GM04503 (cell line): Measurements from ENCODE around the gene WWP2.
"Not testable (repeated sequence)": the region's sequence is repeated elsewhere in the genome, so short reads cannot be mapped to it uniquely, and the experiment has no call there.

Experiments
- DNase-seq: peaks from one replicate; pipeline ENCODE4 v3.0.0-alpha.2; 2012; ENCODE audit warnings: low read depth

WWP2 gene

GRCh38 chr16:69831212-69832123 is 69.3 kb downstream of the WWP2 start:
- DNase-seq: no peak

GRCh38 chr16:69833357-69834282 is 71.5 kb downstream of the WWP2 start:
- DNase-seq: no peak

GRCh38 chr16:69834807-69835466 is 72.8 kb downstream of the WWP2 start:
- DNase-seq: no peak

DNA sequence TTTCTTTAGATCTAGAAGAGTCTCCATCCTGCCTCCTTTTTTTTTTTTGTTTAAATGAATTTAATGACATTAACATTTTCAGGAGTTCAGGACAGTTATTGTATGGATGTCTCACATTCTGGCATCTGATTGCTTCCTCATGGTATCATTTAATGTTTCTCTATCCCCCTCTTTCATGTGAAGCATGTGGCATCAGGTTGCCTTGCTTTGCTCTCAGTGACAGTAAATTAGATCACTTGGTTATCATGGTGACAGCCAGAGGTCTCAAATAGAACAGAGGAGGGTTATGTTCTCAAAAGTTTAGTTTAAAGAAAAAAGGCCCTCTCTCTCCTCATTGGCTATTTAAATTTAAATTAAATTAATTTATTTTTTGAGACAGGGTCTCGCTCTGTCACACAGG is 74.1 kb downstream of the WWP2 start:
- no peak for DNase-seq

DNA sequence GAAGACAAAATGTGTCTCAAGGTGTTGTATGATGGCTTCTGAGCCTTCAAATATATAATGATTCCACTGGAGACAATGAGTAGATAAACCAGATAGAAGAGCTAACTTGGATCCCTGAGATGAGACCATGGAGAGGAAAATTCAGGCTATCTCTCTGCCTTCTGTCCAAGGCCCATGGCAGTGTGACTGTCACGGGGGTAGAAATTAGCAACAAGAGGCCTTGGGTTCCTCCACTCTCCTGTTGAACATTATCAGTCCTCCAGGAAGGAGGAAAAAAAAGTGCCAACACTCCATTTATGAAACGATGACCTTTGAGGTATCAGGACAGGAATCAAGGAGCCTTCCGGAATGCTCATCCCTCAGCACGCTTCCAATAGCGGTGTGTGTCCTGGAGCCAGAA is 75.2 kb downstream of the WWP2 start:
- no peak for DNase-seq

GRCh38 chr16:69838489-69838888 is 76.4 kb downstream of the WWP2 start:
- DNase-seq: no peak

GRCh38 chr16:69839240-69839688 is 77.1 kb downstream of the WWP2 start:
- DNase-seq: no peak

GRCh38 chr16:69839798-69840409 is 77.8 kb downstream of the WWP2 start:
- no peak for DNase-seq

DNA sequence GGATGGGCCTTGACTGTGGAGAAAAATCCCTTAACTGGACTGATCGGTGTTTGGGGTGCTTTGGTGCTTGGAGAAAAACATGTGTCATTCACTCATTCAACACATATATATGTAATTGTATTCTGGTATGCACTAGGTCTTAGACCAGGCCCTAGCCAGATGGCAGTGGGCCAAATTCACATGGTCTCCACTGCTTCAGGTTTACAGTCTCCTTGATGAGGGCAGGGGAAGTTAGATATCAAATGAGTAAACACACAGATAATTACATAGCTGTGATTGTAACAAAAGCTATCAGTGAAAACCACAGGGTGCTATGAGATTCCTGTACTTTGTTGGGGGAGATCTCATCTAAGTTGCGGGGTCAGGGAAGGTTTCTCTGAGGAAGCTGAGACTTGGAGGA is 78.8 kb downstream of the WWP2 start:
- no peak for DNase-seq

GRCh38 chr16:69844441-69844840 is 82.3 kb downstream of the WWP2 start:
- DNase-seq: no peak

DNA sequence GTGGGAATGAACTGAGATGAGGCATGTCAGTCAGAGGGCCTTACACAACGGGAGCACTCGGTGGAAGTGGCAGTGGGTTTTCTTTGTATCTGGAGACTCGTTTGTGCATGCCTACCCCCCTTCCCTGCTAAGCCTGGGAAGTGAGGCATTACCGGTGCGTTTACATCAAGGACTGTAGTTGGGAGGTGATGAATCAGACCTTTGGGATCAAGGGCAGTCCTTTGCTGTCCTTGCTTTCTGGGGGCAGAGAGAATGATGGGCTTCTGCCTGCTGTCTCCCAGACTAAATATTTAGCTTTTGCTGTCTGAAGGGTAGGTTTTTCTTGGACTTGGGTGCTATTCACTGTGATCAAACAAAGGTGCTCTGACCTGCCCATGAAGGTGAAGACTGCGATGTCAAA is 83.0 kb downstream of the WWP2 start:
- DNase-seq: no peak

DNA sequence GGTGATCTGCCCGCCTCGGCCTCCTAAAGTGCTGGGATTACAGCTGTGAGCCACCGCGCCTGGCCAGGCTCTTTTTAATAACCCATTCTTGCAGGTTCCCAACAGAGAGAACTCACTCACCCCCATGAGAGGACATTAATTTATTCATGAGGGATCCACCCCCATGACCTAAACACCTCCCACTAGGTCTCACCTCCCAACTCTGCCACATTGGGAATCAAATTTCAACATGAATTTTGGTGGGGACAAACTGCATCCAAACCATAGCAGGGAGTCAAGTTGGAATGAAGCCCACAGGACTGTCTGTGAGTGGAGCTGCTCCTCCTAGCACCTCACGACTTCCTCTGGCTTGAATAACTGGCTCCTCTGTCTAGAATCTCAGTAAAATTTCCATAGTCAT is 85.5 kb downstream of the WWP2 start:
- DNase-seq: no peak

DNA sequence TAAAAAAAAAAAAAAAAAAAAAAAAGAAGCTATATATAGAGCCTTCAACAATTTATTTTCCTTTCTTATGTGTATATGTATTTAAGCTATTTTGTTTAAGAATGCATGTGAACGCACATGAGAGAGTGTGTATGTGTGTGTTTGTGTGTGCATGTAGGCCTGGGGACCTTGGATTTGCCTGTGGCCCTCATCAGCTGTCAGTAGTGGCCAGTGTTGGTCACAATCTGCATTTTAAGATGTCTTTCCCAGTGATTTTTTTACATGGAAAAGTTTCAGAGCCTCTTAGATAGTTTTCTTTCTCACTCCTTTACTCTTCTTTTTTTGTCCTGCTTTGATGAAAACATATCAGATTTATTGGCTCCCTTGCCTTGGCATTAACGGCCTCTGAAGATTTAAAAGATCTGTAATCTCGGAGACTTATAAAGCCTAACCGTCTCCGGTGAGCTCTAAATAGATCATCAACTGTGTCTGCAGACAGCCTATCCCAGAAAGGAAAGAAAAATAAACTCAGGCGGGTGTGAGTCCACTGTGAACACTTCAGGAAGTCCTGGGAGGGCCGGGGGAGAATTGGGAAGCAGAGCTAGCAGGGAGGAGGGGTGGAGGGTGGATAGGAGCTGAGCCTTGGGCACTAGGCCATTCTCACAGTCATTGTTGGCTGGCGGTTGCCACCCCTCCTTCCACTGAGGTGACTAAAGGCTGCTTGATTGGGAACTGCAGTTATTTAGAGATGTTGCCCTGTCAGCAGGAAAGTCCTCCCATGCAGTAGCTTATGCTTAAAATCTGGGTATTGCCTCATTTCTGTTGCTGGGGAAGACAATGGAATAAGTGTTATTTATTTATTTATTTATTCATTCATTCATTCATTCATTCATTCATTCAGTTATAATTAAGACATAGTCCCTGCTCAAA is 86.8 kb downstream of the WWP2 start:
- peak; percentile 89 for DNase-seq

- DNase-seq: no peak
These were observed 89.5 kb downstream of the WWP2 start for GRCh38 chr16:69851491-69852240.

DNA sequence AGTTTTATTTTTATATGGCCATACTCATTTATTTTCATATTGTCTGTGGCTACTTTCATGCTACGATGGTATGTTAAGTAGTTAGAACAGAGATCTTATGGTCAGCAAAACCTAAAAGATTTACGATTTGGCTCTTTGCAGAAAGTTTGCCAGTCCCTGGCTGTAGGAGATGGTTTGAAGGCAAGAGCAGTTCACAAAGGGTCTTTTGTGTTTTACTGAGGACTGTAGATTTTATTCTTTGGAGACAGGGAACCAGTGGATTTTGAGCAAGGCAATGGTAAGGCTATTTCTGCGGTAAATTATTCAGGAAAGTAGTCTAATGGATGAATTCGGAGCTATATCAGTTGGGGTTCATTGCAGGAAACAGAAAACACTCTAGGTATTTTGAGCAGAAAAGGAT is 90.7 kb downstream of the WWP2 start:
- DNase-seq: no peak

DNA sequence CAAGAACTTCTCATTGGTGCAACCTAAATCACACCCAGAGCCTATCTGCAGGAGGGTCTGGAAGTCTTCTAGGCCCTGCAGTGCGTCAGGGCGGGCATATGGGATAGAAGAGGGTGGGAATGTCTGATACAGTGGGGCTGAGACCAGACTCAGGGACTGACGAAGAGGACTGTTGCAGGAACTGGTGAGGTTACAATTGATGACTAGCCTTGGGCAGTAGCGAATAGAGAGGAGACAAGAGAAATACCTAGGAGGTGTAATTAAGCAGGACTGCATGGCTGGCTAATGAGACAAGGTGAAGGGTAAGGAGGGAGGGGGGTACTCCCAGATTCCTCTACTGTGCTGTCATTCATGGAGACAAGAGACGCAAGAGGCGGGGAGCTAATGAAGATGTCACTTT is 91.3 kb downstream of the WWP2 start:
- DNase-seq: no peak

- not testable (repeated sequence) for DNase-seq
These were observed 92.6 kb downstream of the WWP2 start for GRCh38 chr16:69854776-69855175.

- no peak for DNase-seq
These were observed 93.5 kb downstream of the WWP2 start for GRCh38 chr16:69855592-69855991.

DNA sequence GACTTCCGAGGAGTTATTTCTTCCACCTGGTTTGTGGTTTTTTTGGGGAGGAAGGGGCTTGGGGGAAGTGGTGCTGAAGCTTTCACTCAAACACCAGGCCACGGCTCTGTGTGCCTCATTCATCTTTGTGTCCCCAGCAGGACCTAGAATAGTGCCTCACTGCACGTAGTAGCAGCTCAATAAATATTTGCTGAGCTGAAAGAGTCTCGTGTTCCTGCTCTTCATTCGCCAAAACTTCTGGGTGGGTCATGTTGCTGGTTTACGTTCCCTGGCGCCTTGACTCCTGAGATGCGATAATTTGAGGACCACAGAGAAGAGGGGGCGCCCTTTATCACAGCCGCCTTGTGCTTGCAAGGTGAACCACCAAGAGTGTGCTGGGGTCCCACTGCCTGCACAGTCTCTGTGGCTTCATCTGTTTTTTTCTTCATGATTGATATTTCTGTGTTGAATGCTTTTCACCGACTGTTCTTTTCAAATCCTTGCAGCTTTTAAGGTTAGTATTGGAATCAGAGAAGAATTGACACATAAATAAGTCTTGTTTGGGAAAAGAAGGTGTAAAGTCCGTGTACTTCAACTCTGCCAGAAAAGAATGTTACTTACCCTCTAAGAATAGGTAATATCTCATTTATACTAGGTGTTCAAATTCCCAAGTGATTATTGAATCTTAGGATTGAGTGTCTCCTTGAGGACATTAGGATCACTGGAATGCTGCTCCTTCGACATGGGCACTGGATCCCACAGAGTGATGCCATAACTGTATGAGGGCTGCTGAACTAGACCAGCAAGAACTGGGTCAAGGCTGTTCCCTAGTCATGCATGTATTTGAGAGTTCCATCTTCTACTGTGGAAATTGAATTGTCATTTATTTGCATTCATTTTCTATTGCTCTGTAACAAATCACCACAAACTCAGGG is 96.3 kb downstream of the WWP2 start:
- DNase-seq: no peak
